Activated CD4-positive, alpha-beta T cell treated with anti-CD3 and anti-CD28 coated beads, Interleukin-2, amount 10 ng/mL, durations not matched to agents 7 days and 5 days (primary cell): ENCODE data around the gene TDRD9. TPM values are rescaled to one million over a fixed set of nuclear protein-coding genes. Genes with fewer than 3 reads are reported as not detected.
A peak's percentile ranks its signal among the peaks of the same experiment; 100 is the strongest.

ENCODE experiments used
- CTCF ChIA-PET: fragments of 350-600 bp; sonication (Branson Sonifier 250); formaldehyde crosslinking; loops from one replicate; lab custom pipeline; 2021; ENCODE audit warnings: antibody characterized with exemption; lab: Charles Lee
- POLR2A ChIA-PET: fragments of 350-600 bp; sonication (Branson Sonifier 250); formaldehyde crosslinking; loops from one replicate; lab custom pipeline; 2021; ENCODE audit warnings: antibody characterized with exemption; lab: Charles Lee
- DNase-seq: peaks from one replicate; pipeline ENCODE4 v3.0.0-alpha.2; 2020
- H3K27ac Mint-ChIP-seq: one replicate; pipeline ENCODE4 v1.8.0; 2021; ENCODE audit warnings: mild to moderate bottlenecking, moderate library complexity, mixed read lengths
- H3K27me3 Mint-ChIP-seq: one replicate; pipeline ENCODE4 v1.8.0; 2021; ENCODE audit warnings: mixed read lengths
- H3K36me3 Mint-ChIP-seq: one replicate; pipeline ENCODE4 v1.8.0; 2021; ENCODE audit warnings: low read depth, mixed read lengths
- H3K4me1 Mint-ChIP-seq: one replicate; pipeline ENCODE4 v1.8.0; 2021; ENCODE audit warnings: mixed read lengths
- H3K4me3 Mint-ChIP-seq: one replicate; pipeline ENCODE4 v1.8.0; 2021; ENCODE audit warnings: mild to moderate bottlenecking, moderate library complexity, mixed read lengths
- H3K9me3 Mint-ChIP-seq: one replicate; pipeline ENCODE4 v1.8.0; 2021; ENCODE audit warnings: mixed read lengths
- total RNA-seq, 2 experiments: library from RNA; stranded (reverse); gene quantifications; one replicate each; pipeline ENCODE4 v1.2.3, GENCODE V29; 2021

TDRD9 gene
- total RNA-seq, 2 experiments from 2014 or later, result 0.60 to 0.62 TPM

DNA sequence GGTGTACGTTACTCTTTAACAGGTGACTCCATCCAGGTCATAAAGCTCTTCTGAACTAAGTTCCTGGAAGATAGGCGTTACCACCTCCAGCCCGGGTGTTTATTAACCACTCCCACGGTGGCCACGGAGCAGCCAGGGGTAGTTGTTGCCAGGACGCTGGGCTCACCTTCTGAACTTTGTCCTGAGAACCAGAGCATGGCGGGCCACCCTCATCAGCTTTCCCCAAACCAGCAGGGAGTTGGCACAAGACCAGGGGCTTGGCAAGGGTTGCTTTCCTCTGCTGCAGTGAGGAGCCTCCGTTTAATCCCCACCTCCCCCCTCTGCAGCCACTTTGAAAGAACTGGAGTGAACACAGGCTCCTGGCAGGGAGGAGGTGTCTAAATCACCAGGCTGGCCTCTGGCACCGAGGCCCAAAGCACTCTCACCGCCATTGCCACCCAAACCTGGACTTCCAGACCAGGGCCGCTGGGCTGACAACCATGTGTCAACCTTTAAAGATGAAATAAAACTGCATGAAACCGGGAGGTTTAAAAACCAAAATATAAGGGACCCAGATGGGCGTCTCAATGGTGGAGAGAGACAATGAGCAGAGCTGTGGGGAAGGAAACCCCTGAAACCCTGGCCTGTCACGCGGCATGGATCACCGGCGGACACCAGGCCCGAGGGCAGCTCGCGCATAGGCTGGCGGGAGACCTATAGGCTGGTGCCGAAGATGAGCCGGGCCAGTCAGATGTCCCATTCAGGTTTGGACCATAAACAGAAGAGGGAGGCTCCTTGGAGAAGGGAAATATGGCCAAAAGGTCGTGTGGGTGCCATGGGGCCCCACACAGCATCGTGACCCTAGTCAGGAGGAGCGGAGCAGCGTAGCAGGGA, 30.9 kb upstream of the TDRD9 start:
- no peak overlapping the region for H3K4me3 Mint-ChIP-seq
- H3K9me3 Mint-ChIP-seq, result peaks cover 3% of the 10 kb centered on the region
- CTCF ChIA-PET, result no interaction called here
- no peaks in the 10 kb centered on the region for H3K27me3 Mint-ChIP-seq
- POLR2A ChIA-PET, result no interaction called here
- H3K4me1 Mint-ChIP-seq, result peaks cover 3% of the 10 kb centered on the region
- no peak overlapping the region for H3K27ac Mint-ChIP-seq
- no peaks in the 10 kb centered on the region for H3K36me3 Mint-ChIP-seq
- DNase-seq, result no peak

- no peak for DNase-seq
- H3K9me3 Mint-ChIP-seq, result peaks cover 3% of the 10 kb centered on the region
- peaks cover 3% of the 10 kb centered on the region for H3K4me1 Mint-ChIP-seq
- H3K27ac Mint-ChIP-seq, result no peak overlapping the region
- CTCF ChIA-PET, result no interaction called here
- no peaks in the 10 kb centered on the region for H3K36me3 Mint-ChIP-seq
- H3K4me3 Mint-ChIP-seq, result no peak overlapping the region
- POLR2A ChIA-PET, result no interaction called here
- no peaks in the 10 kb centered on the region for H3K27me3 Mint-ChIP-seq
Observed at GRCh38 chr14:103898204-103898603, 30.1 kb upstream of the TDRD9 start.

DNA sequence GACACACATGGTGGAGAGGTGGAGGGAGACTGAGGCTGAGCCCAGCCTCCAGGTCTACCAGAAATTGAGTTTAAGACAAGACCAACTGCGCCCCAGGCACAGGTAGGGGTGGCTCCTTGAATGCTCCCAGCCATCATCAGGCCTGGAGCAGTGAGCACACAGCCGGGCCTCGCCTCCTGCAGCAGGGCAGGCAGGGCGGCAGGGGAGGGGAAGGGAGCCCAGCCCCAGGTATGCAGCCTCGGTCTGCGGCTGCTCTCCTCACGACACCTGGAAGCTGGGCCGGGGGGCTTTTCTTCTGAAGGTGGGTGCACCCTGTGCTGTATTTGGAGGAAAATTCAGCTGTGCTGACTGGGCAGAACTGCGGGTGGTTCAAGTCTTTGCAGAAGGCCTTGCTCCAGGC, 29.5 kb upstream of the TDRD9 start:
- DNase-seq, result no peak
- H3K9me3 Mint-ChIP-seq, result peaks cover 3% of the 10 kb centered on the region
- H3K4me1 Mint-ChIP-seq, result peaks cover 3% of the 10 kb centered on the region
- no peaks in the 10 kb centered on the region for H3K36me3 Mint-ChIP-seq
- POLR2A ChIA-PET, result no interaction called here
- H3K27me3 Mint-ChIP-seq, result no peaks in the 10 kb centered on the region
- CTCF ChIA-PET, result no interaction called here
- no peak overlapping the region for H3K27ac Mint-ChIP-seq
- no peak overlapping the region for H3K4me3 Mint-ChIP-seq

DNA sequence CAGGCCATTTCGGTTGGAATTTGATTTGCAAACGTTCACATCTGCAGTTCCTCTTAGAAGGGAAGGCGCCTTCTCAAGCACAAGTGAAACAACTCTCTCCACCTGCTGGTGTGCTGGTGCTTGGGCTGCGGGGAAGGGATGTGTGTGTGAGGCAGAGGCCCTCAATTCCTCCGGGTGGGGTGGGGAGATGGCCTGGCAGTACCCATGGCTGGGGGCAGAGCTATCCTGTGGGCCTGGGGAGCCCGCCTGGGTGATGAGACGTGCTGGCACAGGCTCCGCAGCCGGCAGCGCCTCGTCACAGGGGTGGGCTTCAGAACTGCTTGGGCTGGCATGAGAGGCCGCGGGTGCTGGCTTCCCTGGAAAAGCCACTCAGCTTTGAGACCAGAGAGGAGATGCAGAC, 28.9 kb upstream of the TDRD9 start:
- Mint-ChIP-seq H3K27ac (no peak overlapping the region), H3K4me1 (peaks cover 3% of the 10 kb centered on the region), H3K4me3 (no peak overlapping the region), H3K36me3 (no peaks in the 10 kb centered on the region), H3K27me3 (no peaks in the 10 kb centered on the region), H3K9me3 (peaks cover 3% of the 10 kb centered on the region)
- DNase-seq, result no peak
- ChIA-PET CTCF (interaction anchor here (1.0 to 3.4 kb wide), 2 partner anchors 11 to 91 kb away, joined by 3 to 19 read pairs; no protein-coding TSS in a partner anchor), POLR2A (no interaction called here)

GRCh38 chr14:103899833-103900232, 28.4 kb upstream of the TDRD9 start:
- no peaks in the 10 kb centered on the region for H3K27me3 Mint-ChIP-seq
- no peaks in the 10 kb centered on the region for H3K36me3 Mint-ChIP-seq
- H3K4me1 Mint-ChIP-seq, result peaks cover 3% of the 10 kb centered on the region
- CTCF ChIA-PET, result interaction anchor here (1.0 to 3.4 kb wide), 5 partner anchors 8 to 92 kb away, joined by 3 to 19 read pairs (median 4); a partner anchor contains a TSS
- POLR2A ChIA-PET, result no interaction called here
- H3K4me3 Mint-ChIP-seq, result no peak overlapping the region
- no peak overlapping the region for H3K27ac Mint-ChIP-seq
- DNase-seq, result no peak
- H3K9me3 Mint-ChIP-seq, result peaks cover 3% of the 10 kb centered on the region

DNA sequence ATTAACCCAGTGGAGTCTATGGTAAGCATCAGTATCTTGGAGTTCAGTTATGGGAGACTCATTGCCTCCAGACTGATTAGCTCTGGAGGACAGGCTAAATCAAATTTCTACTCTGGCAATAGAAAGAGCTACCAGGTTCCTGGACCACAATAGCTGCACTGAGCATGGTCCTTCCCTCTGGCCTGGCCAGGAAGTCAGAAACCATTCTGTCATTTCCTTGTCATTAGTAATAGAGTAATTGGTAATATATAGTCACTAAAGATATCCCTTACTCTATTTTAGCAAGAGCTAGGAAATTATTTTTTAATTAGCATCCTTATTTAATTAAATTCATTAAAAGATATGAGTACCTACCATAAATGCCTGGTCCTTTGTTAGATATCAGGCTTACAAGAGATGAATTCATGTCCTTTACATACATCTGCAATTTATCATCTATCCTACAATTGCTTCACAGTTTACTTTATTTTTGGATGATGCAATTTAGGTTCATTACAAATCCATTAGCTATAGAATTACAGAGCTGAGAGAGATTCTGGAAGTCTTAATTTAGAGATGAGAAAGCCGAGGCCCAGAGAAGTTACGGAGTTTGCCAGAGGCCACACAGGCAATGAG, 23.7 kb upstream of the TDRD9 start:
- Mint-ChIP-seq H3K27me3 (no peaks in the 10 kb centered on the region), H3K4me1 (peaks cover 22% of the 10 kb centered on the region), H3K36me3 (no peaks in the 10 kb centered on the region), H3K9me3 (no peaks in the 10 kb centered on the region), H3K4me3 (no peak overlapping the region), H3K27ac (no peak overlapping the region)
- POLR2A ChIA-PET, result no interaction called here
- no peak for DNase-seq
- CTCF ChIA-PET, result interaction anchor here (0.6 to 2.0 kb wide), 7 partner anchors 12 to 786 kb away, joined by 3 to 6 read pairs (median 4); no protein-coding TSS in a partner anchor

- ChIA-PET POLR2A (no interaction called here), CTCF (interaction anchor here (0.7 to 1.8 kb wide), 3 partner anchors 13 to 26 kb away, joined by 3 to 4 read pairs (median 3); a partner anchor contains a TSS)
- no peaks in the 10 kb centered on the region for H3K27me3 Mint-ChIP-seq
- peaks cover 32% of the 10 kb centered on the region for H3K4me1 Mint-ChIP-seq
- peak; percentile 33 for DNase-seq
- H3K9me3 Mint-ChIP-seq, result no peaks in the 10 kb centered on the region
- H3K27ac Mint-ChIP-seq, result no peak overlapping the region
- H3K36me3 Mint-ChIP-seq, result no peaks in the 10 kb centered on the region
- H3K4me3 Mint-ChIP-seq, result no peak overlapping the region
Observed at GRCh38 chr14:103905842-103906456, 22.3 kb upstream of the TDRD9 start.

DNA sequence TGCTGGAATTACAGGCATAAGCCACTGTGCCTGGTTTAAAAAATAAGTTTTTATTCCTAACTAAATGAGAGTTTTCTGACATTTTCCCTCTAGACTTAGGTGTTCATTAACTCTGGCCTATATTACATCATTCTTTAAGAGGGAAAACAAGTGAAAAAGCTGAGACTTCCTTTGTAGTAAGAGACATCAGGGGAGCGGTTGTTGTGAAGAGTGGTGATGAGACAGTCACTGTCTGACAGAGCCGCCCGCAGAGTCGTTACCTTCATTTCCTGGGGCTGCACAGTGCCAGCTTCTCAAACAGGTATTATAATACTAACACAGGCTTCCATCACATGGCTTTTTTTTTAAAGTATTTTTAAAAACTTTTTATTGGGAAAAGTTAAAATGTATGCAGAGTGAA, 19.7 kb upstream of the TDRD9 start:
- peak; percentile 51 for DNase-seq
- peaks cover 29% of the 10 kb centered on the region for H3K4me1 Mint-ChIP-seq
- peak overlapping the region; percentile 84 for H3K27ac Mint-ChIP-seq
- ChIA-PET POLR2A (no interaction called here), CTCF (interaction anchor here (1.2 to 3.0 kb wide), 2 partner anchors 8 to 9 kb away, joined by 4 to 19 read pairs; no protein-coding TSS in a partner anchor)
- peaks cover 11% of the 10 kb centered on the region for H3K36me3 Mint-ChIP-seq
- H3K9me3 Mint-ChIP-seq, result no peaks in the 10 kb centered on the region
- no peak overlapping the region for H3K4me3 Mint-ChIP-seq
- no peaks in the 10 kb centered on the region for H3K27me3 Mint-ChIP-seq

- Mint-ChIP-seq H3K27ac (peak overlapping the region; percentile 83), H3K4me3 (no peak overlapping the region), H3K27me3 (no peaks in the 10 kb centered on the region), H3K36me3 (peaks cover 16% of the 10 kb centered on the region), H3K9me3 (no peaks in the 10 kb centered on the region), H3K4me1 (peaks cover 29% of the 10 kb centered on the region)
- ChIA-PET POLR2A (no interaction called here), CTCF (interaction anchor here (0.9 to 3.3 kb wide), 8 partner anchors 9 to 190 kb away, joined by 3 to 22 read pairs (median 4); partner anchors contain the start of gene TDRD9)
- no peak for DNase-seq
Observed at GRCh38 chr14:103909531-103910261, 18.6 kb upstream of the TDRD9 start.

- Mint-ChIP-seq H3K4me3 (peak overlapping the region; percentile 35), H3K4me1 (peaks cover 29% of the 10 kb centered on the region), H3K9me3 (no peaks in the 10 kb centered on the region), H3K27ac (peak overlapping the region; percentile 83), H3K36me3 (peaks cover 19% of the 10 kb centered on the region), H3K27me3 (no peaks in the 10 kb centered on the region)
- peak; percentile 80 for DNase-seq
- CTCF ChIA-PET, result interaction anchor here (0.9 to 3.3 kb wide), 8 partner anchors 10 to 191 kb away, joined by 3 to 22 read pairs (median 4); partner anchors contain the start of gene TDRD9
- POLR2A ChIA-PET, result no interaction called here
Observed at GRCh38 chr14:103910262-103910935, 17.9 kb upstream of the TDRD9 start.

DNA sequence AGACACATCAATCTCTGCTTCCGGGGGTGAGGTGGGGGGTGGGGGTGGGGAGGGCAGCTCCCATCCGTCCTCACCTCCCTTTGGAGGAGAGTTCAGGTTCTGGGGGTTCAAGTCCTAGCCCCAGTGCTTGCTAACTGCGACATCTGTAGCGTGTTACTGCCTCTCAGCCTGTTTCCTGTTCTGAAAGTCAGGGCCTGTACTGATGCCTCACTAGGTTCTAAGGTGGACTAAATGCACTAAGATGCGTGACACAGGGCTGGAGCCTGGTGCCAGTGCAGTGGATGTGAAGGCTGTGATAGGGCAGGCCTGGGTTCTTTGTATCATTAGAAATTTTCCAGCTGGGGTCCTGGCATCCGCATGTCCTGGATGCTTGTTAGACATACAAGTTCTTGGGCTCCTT, 17.3 kb upstream of the TDRD9 start:
- ChIA-PET CTCF (interaction anchor here (1.0 to 3.3 kb wide), 6 partner anchors 10 to 191 kb away, joined by 3 to 22 read pairs (median 8); partner anchors contain the start of gene TDRD9), POLR2A (no interaction called here)
- Mint-ChIP-seq H3K4me3 (no peak overlapping the region), H3K27me3 (no peaks in the 10 kb centered on the region), H3K9me3 (no peaks in the 10 kb centered on the region), H3K27ac (no peak overlapping the region), H3K4me1 (peaks cover 28% of the 10 kb centered on the region), H3K36me3 (peaks cover 23% of the 10 kb centered on the region)
- DNase-seq, result no peak
